ENCODE measurements around the gene ZNF646.

- TF ChIP-seq CTCF (IDR thresholded peaks at IDR 0.05; ENCODE audit: insufficient read depth, low read length, poor library complexity, severe bottlenecking) (no peak), EZH2phosphoT487 (conservative IDR thresholded peaks at IDR 0.05; ENCODE audit: low read length) (no peak)
Measured at GRCh38 chr16:31074814-31075183, 577 bp downstream of the ZNF646 start.

Measured in SU-DHL-6 (cell line).